HG02588 (cell line): ENCODE measurements around the gene CCDC86.
A peak's percentile ranks its signal among the peaks of the same experiment; 100 is the strongest.
"Not testable (repeated sequence)": the region's sequence is repeated elsewhere in the genome, so short reads cannot be mapped to it uniquely, and the experiment has no call there.

ENCODE experiments used
- ATAC-seq: cut with Tn5 transposase; IDR thresholded peaks from one replicate; pipeline ENCODE4 v1.9.1; 2021; ENCODE audit warnings: mild to moderate bottlenecking, moderate library complexity; ENCODE audit not compliant: unreplicated experiment

Gene CCDC86, protein sequence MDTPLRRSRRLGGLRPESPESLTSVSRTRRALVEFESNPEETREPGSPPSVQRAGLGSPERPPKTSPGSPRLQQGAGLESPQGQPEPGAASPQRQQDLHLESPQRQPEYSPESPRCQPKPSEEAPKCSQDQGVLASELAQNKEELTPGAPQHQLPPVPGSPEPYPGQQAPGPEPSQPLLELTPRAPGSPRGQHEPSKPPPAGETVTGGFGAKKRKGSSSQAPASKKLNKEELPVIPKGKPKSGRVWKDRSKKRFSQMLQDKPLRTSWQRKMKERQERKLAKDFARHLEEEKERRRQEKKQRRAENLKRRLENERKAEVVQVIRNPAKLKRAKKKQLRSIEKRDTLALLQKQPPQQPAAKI

DNA sequence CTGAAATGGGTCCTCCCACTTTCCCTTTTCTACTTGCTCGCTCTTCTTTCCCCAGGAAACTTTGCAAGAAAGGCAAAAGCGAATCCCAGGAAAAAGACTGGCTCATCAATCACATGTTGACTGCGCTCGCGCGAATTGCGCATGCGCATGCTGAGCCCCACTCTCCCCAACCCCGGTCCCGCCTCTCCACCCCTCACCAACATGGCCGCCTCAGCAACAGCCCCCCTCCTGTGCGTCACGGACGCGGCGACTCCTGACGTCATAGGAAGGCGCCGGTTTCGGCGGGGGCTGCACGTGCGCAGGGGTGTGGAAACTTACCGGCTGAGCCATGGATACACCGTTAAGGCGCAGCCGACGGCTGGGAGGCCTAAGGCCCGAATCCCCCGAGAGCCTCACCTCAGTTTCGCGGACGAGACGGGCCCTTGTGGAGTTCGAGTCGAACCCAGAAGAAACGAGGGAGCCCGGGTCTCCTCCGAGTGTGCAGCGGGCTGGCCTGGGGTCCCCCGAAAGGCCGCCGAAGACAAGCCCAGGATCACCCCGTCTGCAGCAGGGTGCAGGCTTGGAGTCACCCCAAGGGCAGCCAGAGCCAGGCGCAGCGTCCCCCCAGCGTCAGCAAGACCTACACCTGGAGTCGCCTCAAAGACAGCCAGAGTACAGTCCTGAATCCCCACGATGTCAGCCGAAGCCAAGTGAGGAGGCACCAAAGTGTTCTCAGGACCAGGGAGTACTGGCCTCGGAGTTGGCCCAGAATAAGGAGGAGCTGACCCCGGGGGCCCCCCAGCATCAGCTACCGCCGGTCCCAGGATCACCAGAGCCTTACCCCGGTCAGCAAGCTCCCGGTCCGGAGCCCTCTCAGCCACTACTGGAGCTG lies at the start of gene CCDC86:
Gene CCDC86, plus strand, starts transcription at position 317 of the 871 bp plus-strand sequence. Its CDS starts 12 bp downstream, at position 329.
- ATAC-seq = peak; percentile 87

- ATAC-seq = no peak
Observed at GRCh38 chr11:60792521-60792920, 49.4 kb upstream of the CCDC86 start.

- no peak for ATAC-seq
Observed at GRCh38 chr11:60795291-60795690, 46.6 kb upstream of the CCDC86 start.

DNA sequence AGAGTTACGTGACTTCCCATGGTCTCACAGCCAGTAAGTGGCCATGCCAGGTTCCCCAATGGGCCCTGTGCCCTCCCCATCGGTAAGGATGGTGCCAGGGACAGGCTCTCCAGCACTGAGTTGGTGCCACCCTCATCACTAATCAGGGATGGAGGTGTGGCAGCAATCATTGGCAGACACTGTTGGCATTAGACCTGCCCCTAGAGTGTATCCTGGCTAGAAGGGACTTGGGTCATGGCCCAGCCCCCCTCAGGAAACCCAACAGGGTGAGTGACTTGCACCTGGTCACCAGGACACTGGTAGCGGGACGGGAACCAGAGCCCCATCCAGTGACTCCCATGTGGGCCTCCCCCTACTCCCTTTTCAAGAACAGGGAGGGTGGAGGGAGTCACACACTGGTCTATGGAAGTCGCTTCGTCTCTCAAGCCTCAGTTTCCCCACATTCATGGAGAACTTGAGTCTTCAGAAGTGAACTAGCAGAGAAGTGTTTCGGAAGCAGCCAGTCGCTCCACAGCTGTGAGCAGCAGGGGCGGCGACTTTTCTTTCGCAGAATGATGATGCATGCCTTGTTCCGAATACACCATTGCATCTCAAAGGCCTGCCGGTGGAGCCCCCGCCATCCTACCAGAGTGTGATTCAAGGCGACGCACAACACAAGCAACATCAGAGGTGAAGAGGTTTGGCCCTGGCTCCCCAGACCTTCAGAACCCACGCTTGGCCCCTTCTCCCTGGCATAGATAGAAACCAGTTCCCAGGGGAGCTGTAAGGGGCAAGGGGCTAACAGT lies 43.9 kb upstream of the CCDC86 start:
- ATAC-seq = no peak

- no peak for ATAC-seq
Observed at GRCh38 chr11:60798631-60799030, 43.3 kb upstream of the CCDC86 start.

- ATAC-seq = no peak
Observed at GRCh38 chr11:60801194-60801593, 40.7 kb upstream of the CCDC86 start.

DNA sequence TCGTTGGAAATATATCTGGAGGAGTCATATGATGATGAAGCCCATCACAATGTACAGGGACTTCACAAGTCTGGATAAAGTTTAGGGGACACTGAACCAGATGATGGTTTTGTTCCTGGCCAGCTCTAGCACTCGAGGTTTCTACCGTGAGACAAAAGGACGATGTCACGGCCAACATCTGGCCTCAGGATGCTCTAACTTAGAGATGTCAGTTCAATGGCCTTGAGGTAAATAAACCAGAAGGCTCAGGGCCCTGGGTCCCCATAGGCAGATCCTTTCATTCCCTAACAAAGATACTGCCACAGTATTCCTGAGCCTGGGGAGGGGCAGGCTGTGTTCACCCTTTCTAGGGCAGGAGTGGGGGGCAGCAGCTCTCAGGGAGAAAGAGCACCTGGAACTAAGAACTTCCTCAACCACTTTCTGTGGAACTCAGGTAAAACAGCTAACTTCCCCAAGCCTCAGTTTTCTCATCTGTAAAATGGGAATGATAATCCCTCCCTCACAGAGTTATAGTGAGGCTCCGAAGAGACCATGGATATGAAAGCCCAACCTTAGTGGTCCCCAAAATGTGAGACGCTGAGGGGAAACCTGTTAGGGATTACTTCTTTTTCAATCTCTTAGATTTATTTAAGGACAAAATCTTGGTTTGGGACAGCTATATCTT lies 38.5 kb upstream of the CCDC86 start:
- ATAC-seq = no peak

DNA sequence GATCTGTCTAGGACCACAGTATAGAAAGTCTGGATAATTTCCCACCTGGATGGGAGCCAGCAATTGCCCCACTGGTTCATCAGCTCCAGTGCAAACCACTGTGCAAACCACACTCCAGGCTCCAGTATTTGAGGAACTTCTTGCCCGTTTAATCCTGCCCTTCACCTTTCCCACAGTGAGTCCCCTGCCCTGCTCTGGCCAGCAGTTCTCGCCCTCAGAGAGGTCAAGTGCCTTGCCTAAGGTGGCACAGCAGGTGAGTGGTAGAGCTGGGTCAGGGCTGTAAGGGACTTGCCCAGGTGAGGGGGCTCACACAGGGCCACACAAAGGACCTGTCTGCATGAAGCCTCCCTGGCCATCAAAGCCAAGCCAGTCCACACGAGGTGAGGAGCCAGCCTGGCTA lies 32.7 kb upstream of the CCDC86 start:
- no peak for ATAC-seq

DNA sequence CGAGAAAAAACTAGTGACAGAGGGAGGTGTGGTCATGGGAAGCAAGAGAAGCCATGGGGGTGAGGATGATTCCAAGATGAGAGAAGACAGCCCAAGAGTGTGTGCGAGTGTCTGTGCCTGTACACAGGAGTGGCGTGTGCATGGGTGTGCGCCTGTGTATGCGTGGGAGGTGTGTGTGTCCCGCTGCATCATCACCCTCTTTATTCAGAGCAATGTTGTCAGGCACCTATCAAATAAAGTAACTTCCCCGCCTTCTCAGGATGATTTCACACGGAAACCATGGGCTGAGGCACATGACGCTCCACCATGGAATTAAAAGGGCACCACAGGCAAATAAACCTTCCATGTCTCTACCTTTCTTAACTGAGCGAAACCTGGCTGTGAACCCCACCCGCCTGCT lies 32.2 kb upstream of the CCDC86 start:
- no peak for ATAC-seq

DNA sequence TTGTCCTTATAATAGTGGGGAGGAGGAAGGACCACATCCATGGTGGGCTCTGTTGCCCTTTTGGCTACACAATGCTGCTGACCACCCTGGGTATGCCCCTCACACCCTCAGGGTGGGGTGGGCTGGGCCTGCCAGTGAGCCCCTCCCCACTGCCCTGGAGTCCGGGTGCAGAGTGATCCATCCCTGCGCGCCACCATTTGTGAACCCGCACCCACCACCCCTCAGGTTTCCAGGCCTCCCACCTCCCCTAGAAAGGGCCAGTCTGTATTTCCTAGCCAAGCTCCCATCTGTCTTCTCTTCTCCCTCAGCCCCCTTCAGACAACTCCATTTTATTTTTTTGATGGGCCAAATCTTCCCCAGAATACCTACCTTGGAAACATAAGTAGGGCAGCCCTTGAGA lies 31.8 kb upstream of the CCDC86 start:
- no peak for ATAC-seq

- no peak for ATAC-seq
Observed at GRCh38 chr11:60810569-60810968, 31.3 kb upstream of the CCDC86 start.

DNA sequence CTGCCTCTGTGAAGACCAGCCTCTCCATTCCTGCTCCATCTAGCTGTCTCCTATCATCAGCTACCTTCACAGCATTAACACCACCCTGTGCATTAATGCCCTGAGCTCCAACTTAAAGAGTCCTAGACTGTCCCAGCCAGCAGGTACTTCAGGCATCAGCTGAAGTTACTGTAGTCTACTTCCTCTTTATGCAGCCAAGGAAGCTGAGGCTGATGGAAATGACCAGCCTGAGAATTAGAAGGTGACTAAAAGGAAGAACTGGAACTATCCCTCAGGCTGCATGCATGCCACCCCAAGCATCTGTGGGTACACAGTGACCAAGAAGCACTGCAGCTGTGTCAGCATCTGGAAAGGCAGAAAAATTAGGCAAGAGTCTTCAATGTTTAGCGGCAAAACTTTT lies 28.6 kb upstream of the CCDC86 start:
- ATAC-seq = no peak

- ATAC-seq = no peak
Observed at GRCh38 chr11:60814112-60814511, 27.8 kb upstream of the CCDC86 start.

DNA sequence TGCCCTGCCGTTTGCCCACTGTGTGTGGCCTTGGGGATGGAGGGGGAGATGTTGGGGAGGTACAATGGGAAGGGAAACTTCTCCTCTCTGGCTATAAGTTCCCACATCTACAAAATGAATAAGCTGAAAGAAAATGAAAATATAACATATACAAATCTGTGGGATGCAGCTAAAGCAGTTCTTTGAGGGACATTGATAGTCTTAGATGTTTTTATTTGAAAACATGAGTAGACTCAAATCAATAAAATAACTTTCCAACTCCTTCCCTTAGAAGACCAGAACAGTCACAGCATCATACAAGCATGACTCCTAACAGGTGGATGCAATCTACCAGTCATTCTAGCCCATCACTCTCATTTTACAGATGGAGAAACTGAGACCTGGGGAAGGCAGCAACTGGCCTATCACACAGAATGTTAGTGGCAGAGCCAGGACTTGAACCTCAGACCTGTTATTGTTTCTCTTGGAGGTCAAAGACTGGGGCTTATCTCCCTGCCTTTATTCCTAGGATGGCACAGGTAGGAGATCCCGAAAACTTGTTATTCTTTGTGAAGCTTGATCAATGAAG lies 25.2 kb upstream of the CCDC86 start:
- ATAC-seq = no peak

DNA sequence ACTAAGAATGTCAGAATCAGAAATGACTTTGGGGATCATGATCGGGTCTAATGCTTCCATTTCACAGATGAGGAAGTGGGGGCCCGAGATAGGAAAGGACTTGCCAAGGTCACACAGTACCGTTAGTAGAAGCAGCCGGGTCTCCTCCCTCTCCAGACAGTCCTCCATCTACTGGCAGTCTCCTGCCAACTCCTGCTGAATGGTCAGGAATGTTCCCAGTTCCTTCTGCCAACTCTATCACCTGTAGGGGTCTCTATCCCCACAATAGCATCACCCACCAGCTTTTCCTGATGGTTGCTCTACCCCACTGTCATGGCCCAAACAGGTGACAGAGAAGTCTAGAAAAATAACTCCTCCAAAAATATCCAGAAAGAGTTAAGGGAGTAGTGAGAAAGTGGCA lies 23.9 kb upstream of the CCDC86 start:
- ATAC-seq = no peak

GRCh38 chr11:60821827-60822599 lies 19.9 kb upstream of the CCDC86 start:
- ATAC-seq = no peak

- ATAC-seq = not testable (repeated sequence)
Observed at GRCh38 chr11:60823745-60824306, 18.1 kb upstream of the CCDC86 start.

- ATAC-seq = no peak
Observed at GRCh38 chr11:60825118-60825517, 16.8 kb upstream of the CCDC86 start.

- ATAC-seq = no peak
Observed at GRCh38 chr11:60825790-60826189, 16.1 kb upstream of the CCDC86 start.
